Measurements from ENCODE around the gene HCRT. TPM values are rescaled to one million over a fixed set of nuclear protein-coding genes. Genes with fewer than 3 reads are reported as not detected.

Gene HCRT
- total and polyA plus RNA-seq, 12 donors, result not detected

DNA sequence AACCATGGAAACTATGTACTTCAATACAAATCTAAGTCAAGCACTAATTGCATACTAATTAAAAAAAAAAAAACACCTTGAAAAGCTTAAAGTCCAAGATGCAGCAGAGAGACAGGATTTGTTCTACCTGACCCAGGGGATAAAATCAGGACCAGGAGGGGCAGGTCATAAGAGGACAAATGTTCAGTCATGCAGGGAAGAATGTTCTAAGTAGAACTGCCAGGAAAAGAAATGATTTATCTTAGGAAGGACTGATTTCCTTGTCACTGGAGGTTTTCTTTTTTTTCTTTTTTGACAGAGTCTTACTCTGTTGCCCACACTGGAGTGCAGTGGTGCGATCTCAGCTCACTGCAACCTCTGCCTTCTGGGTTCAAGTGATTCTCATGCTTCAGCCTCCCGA lies 18.1 kb upstream of the HCRT start:
- H3K9me3 ChIP-seq, result no peaks in the 10 kb centered on the region
- no peaks in the 10 kb centered on the region for H3K27me3 ChIP-seq
- H3K27ac ChIP-seq, result no peak overlapping the region
- peaks cover 0 to 16% (median 11%) of the 10 kb centered on the region in 9 donors for H3K4me1 ChIP-seq
- peaks cover 0 to 91% (median 41%) of the 10 kb centered on the region in 9 donors for H3K36me3 ChIP-seq
- intact Hi-C loops (cut with DNase I), result no loop called here
- no peak overlapping the region for H3K4me3 ChIP-seq
- WGBS, 2 donors, result 91 to 97% methylated on average over 2 of the region's 2 CpGs
- ATAC-seq (no peak), DNase-seq (no peak)
- TF ChIP-seq, protein P1, sequence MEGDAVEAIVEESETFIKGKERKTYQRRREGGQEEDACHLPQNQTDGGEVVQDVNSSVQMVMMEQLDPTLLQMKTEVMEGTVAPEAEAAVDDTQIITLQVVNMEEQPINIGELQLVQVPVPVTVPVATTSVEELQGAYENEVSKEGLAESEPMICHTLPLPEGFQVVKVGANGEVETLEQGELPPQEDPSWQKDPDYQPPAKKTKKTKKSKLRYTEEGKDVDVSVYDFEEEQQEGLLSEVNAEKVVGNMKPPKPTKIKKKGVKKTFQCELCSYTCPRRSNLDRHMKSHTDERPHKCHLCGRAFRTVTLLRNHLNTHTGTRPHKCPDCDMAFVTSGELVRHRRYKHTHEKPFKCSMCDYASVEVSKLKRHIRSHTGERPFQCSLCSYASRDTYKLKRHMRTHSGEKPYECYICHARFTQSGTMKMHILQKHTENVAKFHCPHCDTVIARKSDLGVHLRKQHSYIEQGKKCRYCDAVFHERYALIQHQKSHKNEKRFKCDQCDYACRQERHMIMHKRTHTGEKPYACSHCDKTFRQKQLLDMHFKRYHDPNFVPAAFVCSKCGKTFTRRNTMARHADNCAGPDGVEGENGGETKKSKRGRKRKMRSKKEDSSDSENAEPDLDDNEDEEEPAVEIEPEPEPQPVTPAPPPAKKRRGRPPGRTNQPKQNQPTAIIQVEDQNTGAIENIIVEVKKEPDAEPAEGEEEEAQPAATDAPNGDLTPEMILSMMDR (IDR thresholded peaks at IDR 0.05), result no peak

DNA sequence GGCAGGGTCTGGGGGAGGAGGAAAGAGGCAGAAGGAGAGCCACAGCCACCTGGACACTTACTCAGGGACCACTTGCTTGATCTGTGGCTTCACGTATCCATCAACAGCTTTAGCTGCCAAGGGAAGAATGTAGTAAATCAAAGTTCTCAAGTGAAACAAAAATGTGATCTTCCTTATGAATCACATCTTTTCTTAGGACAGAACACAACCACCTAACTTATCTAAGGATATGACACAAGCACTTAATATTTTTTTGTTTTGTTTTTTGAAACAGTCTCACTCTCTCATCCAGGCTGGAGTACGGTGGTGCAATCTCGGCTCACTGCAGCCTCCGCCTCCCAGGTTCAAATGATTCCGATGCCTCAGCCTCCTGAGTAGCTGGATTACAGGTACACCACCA lies 17.4 kb upstream of the HCRT start:
- no peak overlapping the region for H3K4me3 ChIP-seq
- ATAC-seq (no peak), DNase-seq (no peak)
- H3K27ac ChIP-seq, result no peak overlapping the region
- H3K27me3 ChIP-seq, result no peaks in the 10 kb centered on the region
- peaks cover 0 to 17% (median 11%) of the 10 kb centered on the region in 9 donors for H3K4me1 ChIP-seq
- H3K9me3 ChIP-seq, result no peaks in the 10 kb centered on the region
- 94 to 95% methylated on average over 5 of the region's 5 CpGs for WGBS, 2 donors
- H3K36me3 ChIP-seq, result peaks cover 0 to 85% (median 35%) of the 10 kb centered on the region in 9 donors
- TF ChIP-seq, protein P1 (IDR thresholded peaks at IDR 0.05), result no peak
- intact Hi-C loops (cut with DNase I), result no loop called here

DNA sequence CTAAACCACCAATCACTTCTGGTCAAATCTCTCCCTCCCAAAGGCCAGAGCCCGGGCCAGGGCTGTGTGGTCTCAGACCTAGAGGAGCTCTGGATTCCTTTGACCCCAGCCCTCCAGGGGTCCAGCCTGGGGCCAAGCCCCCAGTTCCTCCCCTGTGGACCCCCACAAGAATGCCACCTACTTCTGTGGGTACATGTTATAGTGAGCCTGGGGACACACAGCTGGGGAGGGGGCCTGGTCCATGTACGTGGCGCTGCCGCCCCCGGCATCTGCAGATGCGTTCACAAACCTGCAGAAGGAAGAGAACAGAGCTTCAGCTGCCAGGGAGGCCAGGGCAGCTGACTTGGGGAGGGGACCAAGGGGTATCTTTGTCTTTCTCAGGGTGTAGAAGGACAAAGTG lies 16.9 kb upstream of the HCRT start:
- ATAC-seq (peak in 1 of 8 donors; percentile 40), DNase-seq (no peak)
- no peaks in the 10 kb centered on the region for H3K9me3 ChIP-seq
- H3K4me3 ChIP-seq, result no peak overlapping the region
- TF ChIP-seq, protein P1 (IDR thresholded peaks at IDR 0.05), result no peak
- no peaks in the 10 kb centered on the region for H3K27me3 ChIP-seq
- H3K36me3 ChIP-seq, result peaks cover 0 to 80% (median 32%) of the 10 kb centered on the region in 9 donors
- H3K4me1 ChIP-seq, result peaks cover 0 to 17% (median 11%) of the 10 kb centered on the region in 9 donors
- no peak overlapping the region for H3K27ac ChIP-seq
- WGBS, 2 donors, result 95 to 99% methylated on average over 6 of the region's 6 CpGs
- intact Hi-C loops (cut with DNase I), result no loop called here

DNA sequence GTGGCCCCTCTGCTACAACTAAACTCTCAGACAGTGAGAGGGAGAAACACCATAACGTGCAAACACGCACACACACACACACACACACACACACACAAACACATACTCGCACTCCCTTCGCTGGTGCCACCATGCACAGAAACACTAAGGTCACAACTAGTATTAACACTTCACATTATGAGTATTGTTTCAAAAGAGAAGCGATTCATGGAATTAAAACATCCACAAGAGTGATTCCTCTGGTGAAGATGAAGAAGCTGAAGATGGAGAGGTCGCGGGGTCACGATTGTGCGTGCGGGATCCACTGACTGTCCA lies 16.2 kb upstream of the HCRT start:
- peak overlapping the region in 1 of 10 donors; percentile 40 for H3K27ac ChIP-seq
- WGBS, 2 donors, result 89 to 92% methylated on average over 10 of the region's 10 CpGs
- peaks cover 0 to 72% (median 24%) of the 10 kb centered on the region in 9 donors for H3K36me3 ChIP-seq
- H3K9me3 ChIP-seq, result no peaks in the 10 kb centered on the region
- H3K4me1 ChIP-seq, result peaks cover 0 to 17% (median 11%) of the 10 kb centered on the region in 9 donors
- DNase-seq (no peak), ATAC-seq (no peak)
- intact Hi-C loops (cut with DNase I), result no loop called here
- no peak overlapping the region for H3K4me3 ChIP-seq
- TF ChIP-seq, protein P1 (IDR thresholded peaks at IDR 0.05), result no peak
- no peaks in the 10 kb centered on the region for H3K27me3 ChIP-seq

All from heart right ventricle (tissue), 16 donors.